ENCODE results near the gene GRK2.

DNA sequence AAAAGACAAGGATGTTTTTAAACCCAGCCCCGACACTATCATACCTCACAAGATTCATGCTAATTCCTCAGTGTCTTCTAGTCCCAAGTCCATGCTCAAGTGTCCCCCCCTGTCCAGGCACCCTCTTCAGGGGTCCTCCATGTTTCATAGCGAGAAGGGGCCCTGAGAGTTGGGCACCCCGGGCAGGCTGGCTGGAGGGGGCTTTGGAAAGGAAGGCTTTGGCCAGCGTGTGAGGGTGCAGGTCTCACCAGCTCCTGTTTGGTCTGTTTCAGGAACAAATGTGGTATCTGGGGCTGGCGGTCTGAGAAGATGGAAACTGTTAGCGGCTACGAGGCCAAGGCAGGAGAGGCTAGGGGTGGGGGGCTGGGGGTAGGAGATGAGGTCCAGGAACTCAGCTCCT, 32.5 kb downstream of the GRK2 start:
- TF ChIP-seq POLR2A (IDR thresholded peaks at IDR 0.05; ENCODE audit: low read depth, low read length) (no peak), POLR2AphosphoS5 (IDR thresholded peaks at IDR 0.05; ENCODE audit: low read depth, low read length) (no peak)

Measured in GM12892 (cell line).